ENCODE measurements around the gene MAP3K3.

The MAP3K3 gene

GRCh38 chr17:63589646-63590045 lies 32.6 kb upstream of the MAP3K3 start:
- no peak overlapping the region for H3K4me3 ChIP-seq (ENCODE audit: low read depth, low read length)
- TF ChIP-seq CTCF (IDR thresholded peaks at IDR 0.05; ENCODE audit: low read depth, low read length), result no peak

GRCh38 chr17:63592797-63593196 lies 29.4 kb upstream of the MAP3K3 start:
- TF ChIP-seq CTCF (IDR thresholded peaks at IDR 0.05; ENCODE audit: low read depth, low read length), result no peak
- no peak overlapping the region for H3K4me3 ChIP-seq (ENCODE audit: low read depth, low read length)

- H3K4me3 ChIP-seq (ENCODE audit: low read depth, low read length), result no peak overlapping the region
These were observed 27.1 kb upstream of the MAP3K3 start for GRCh38 chr17:63595132-63595531.

GRCh38 chr17:63596856-63597586 lies 25.2 kb upstream of the MAP3K3 start:
- no peak overlapping the region for H3K4me3 ChIP-seq (ENCODE audit: low read depth, low read length)
- no peak for TF ChIP-seq CTCF (IDR thresholded peaks at IDR 0.05; ENCODE audit: low read depth, low read length)

More at GRCh38 chr17:63595132-63595531, 27.1 kb upstream of the MAP3K3 start:
- TF ChIP-seq CTCF (IDR thresholded peaks at IDR 0.05; ENCODE audit: low read depth, low read length), result no peak

GRCh38 chr17:63598281-63598680 lies 23.9 kb upstream of the MAP3K3 start:
- TF ChIP-seq CTCF (IDR thresholded peaks at IDR 0.05; ENCODE audit: low read depth, low read length), result no peak
- no peak overlapping the region for H3K4me3 ChIP-seq (ENCODE audit: low read depth, low read length)

GRCh38 chr17:63600569-63601438 lies 21.4 kb upstream of the MAP3K3 start, which contains the start of gene TACO1:
TACO1 (plus strand) TSS chr17:63600895; CDS start chr17:63601084, 189 bp downstream.
- TF ChIP-seq CTCF (IDR thresholded peaks at IDR 0.05; ENCODE audit: low read depth, low read length), result no peak

More at GRCh38 chr17:63600569-63601438, 21.4 kb upstream of the MAP3K3 start, which contains the start of gene TACO1:
- H3K4me3 ChIP-seq (ENCODE audit: low read depth, low read length), result peak within 1 kb of the TSS; percentile 82

All from WI38 (cell line).